Prostate gland (tissue), 2 donors: ENCODE data around the gene SPINK9.

Experiments
- CTCF ChIP-seq, 4 experiments: fragments of 200-600 bp in 2 of 4; fragments of 450-650 bp in 2 of 4; sonication (generic) in 2 of 4; IDR thresholded peaks; 1 replicate in 3 of 4; 2 replicates in 1 of 4; pipeline ENCODE4 v1.5.1; 2016 to 2019; ENCODE audit warnings: antibody characterized with exemption in 4 of 4, mild to moderate bottlenecking in 2 of 4, moderate library complexity in 2 of 4
- POLR2A ChIP-seq: fragments of 450-650 bp; IDR thresholded peaks from one replicate; pipeline ENCODE4 v1.6.1; 2016; ENCODE audit warnings: antibody characterized with exemption, mild to moderate bottlenecking

GRCh38 chr5:148388696-148389095 is 53.3 kb downstream of the SPINK9 start:
- TF ChIP-seq CTCF (IDR thresholded peaks at IDR 0.05) (no peak), POLR2A (no peak)
